ENCODE data around the gene PIEZO2. TPM values are rescaled to one million over a fixed set of nuclear protein-coding genes. Genes with fewer than 3 reads are reported as not detected.

PIEZO2 gene
- total RNA-seq, 2 experiments from 2014 or later: not detected

DNA sequence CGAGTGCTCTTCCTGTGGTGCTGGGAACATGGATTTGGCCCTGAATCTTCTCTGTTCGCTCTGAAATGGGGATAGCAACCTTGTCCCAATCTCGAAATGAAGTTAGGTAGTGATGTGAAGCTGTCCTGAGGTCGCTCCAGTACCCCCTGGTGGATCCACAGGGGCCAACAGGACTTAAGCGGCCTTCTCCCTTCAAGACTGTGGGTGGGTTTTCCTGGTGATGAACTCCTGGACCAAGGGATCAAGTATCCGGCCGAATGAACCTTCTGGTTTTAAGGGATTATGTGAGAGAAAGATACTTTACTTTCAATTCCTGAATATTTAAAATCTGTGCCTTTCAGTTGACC is 467.0 kb downstream of the PIEZO2 start:
- ATAC-seq (ENCODE audit: poor library complexity): no peak
- intact Hi-C loops (cut with DNase I, micrococcal nuclease): no loop called here
- Histone ChIP-seq H3K27me3 (ENCODE audit: control insufficient read depth in 1 of 2, insufficient read depth in 2 of 2, low read length in 2 of 2) (no peaks in the 10 kb centered on the region), H3K36me3 (ENCODE audit: insufficient read depth, low read length) (no peaks in the 10 kb centered on the region), H3K27ac (ENCODE audit: low read depth in 1 of 2, low read length in 2 of 2) (no peak overlapping the region), H3K4me1 (ENCODE audit: insufficient read depth, low read length) (no peaks in the 10 kb centered on the region), H3K9me3 (ENCODE audit: control insufficient read depth in 1 of 2, insufficient read depth in 1 of 2, low read length in 2 of 2) (no peaks in the 10 kb centered on the region), H3K4me3 (ENCODE audit: low read length) (no peak overlapping the region)
- Mint-ChIP-seq H3K4me1 (ENCODE audit: low read depth) (no peaks in the 10 kb centered on the region), H3K4me3 (no peak overlapping the region), H3K36me3 (ENCODE audit: low read depth) (no peaks in the 10 kb centered on the region), H3K9me3 (no peaks in the 10 kb centered on the region), H3K27ac (no peak overlapping the region), H3K27me3 (peaks cover 4% of the 10 kb centered on the region)
- no peak for DNase-seq
- ChIA-PET CTCF (no interaction called here), POLR2A (no interaction called here)
- TF ChIP-seq, protein P1, sequence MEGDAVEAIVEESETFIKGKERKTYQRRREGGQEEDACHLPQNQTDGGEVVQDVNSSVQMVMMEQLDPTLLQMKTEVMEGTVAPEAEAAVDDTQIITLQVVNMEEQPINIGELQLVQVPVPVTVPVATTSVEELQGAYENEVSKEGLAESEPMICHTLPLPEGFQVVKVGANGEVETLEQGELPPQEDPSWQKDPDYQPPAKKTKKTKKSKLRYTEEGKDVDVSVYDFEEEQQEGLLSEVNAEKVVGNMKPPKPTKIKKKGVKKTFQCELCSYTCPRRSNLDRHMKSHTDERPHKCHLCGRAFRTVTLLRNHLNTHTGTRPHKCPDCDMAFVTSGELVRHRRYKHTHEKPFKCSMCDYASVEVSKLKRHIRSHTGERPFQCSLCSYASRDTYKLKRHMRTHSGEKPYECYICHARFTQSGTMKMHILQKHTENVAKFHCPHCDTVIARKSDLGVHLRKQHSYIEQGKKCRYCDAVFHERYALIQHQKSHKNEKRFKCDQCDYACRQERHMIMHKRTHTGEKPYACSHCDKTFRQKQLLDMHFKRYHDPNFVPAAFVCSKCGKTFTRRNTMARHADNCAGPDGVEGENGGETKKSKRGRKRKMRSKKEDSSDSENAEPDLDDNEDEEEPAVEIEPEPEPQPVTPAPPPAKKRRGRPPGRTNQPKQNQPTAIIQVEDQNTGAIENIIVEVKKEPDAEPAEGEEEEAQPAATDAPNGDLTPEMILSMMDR (IDR thresholded peaks at IDR 0.05): no peak

DNA sequence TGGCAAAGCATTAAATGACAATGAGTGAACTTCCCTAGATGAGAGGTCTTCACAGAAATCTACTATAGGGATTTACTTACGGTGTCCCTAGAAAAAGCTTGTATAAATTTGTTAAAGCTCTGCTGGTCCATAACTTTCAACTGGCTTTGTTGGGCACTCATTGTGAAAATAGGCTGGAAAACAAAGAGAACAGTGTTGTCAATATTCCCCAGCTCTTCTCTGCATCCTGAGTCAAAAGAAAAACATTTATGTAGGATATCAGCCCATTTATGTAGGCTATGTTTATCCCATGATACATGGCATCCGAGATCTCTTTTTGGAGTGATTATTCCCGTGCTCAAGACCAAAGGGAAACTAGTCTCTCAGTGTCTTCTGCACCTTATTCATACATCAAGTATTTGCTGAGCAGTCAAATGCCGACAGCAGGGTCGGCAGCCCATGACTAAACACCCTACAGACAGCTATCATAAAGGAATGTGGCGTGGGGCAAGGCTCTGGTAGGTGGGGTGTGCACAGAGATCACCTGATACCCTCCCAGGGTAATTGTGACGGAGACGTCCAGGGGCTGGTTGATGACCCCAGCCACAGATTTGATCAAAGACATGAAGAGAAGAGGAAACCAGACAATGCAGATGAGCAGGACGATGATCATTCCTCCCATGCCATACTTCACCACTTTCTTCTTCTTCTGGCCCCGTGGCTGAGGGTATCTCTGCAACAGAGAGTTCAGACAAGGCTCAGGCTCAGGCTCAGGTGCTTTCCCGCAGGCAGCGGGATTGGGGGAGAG is 467.6 kb downstream of the PIEZO2 start:
- no peaks in the 10 kb centered on the region for H3K9me3 Mint-ChIP-seq
- no peak overlapping the region for H3K27ac Mint-ChIP-seq
- H3K36me3 ChIP-seq (ENCODE audit: insufficient read depth, low read length): no peaks in the 10 kb centered on the region
- no peaks in the 10 kb centered on the region for H3K4me1 Mint-ChIP-seq (ENCODE audit: low read depth)
- no peaks in the 10 kb centered on the region for H3K4me1 ChIP-seq (ENCODE audit: insufficient read depth, low read length)
- no peak for DNase-seq
- H3K36me3 Mint-ChIP-seq (ENCODE audit: low read depth): no peaks in the 10 kb centered on the region
- ChIA-PET CTCF (no interaction called here), POLR2A (no interaction called here)
- TF ChIP-seq, protein P1 (IDR thresholded peaks at IDR 0.05): no peak
- no peaks in the 10 kb centered on the region for H3K27me3 ChIP-seq (ENCODE audit: control insufficient read depth in 1 of 2, insufficient read depth in 2 of 2, low read length in 2 of 2)
- H3K4me3 ChIP-seq (ENCODE audit: low read length): no peak overlapping the region
- intact Hi-C loops (cut with DNase I, micrococcal nuclease): no loop called here
- H3K27me3 Mint-ChIP-seq: peaks cover 4% of the 10 kb centered on the region
- H3K27ac ChIP-seq (ENCODE audit: low read depth in 1 of 2, low read length in 2 of 2): no peak overlapping the region
- H3K4me3 Mint-ChIP-seq: no peak overlapping the region
- ATAC-seq (ENCODE audit: poor library complexity): no peak
- no peaks in the 10 kb centered on the region for H3K9me3 ChIP-seq (ENCODE audit: control insufficient read depth in 1 of 2, insufficient read depth in 1 of 2, low read length in 2 of 2)

DNA sequence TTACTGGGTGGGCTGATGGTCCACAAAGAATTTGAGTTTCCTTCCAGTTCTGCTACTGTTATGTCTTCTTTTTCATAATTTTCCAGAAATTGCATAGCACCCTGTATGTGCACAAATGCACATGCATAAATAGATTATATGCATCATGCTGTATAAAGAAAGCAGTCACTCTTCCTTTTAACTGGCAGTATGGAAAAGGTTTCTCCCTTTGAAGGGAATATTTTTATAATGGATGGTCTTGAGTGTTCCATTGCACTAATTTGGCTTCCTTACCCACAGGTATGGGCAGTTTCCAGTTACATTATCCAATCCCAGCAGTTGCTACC is 469.1 kb downstream of the PIEZO2 start:
- ATAC-seq (ENCODE audit: poor library complexity): no peak

More for the DNA sequence above, 469.1 kb downstream of the PIEZO2 start:
- H3K27ac Mint-ChIP-seq: no peak overlapping the region
- POLR2A ChIA-PET: no interaction called here
- no peaks in the 10 kb centered on the region for H3K36me3 ChIP-seq (ENCODE audit: insufficient read depth, low read length)
- TF ChIP-seq, protein P1 (IDR thresholded peaks at IDR 0.05): no peak
- H3K4me3 Mint-ChIP-seq: no peak overlapping the region
- H3K4me1 ChIP-seq (ENCODE audit: insufficient read depth, low read length): no peaks in the 10 kb centered on the region
- CTCF ChIA-PET: interaction anchor here (1.0 kb wide), 1 partner anchor 632 kb away, joined by 3 read pairs; no protein-coding TSS in a partner anchor
- H3K9me3 Mint-ChIP-seq: no peaks in the 10 kb centered on the region
- peaks cover 4% of the 10 kb centered on the region for H3K27me3 Mint-ChIP-seq
- H3K27me3 ChIP-seq (ENCODE audit: control insufficient read depth in 1 of 2, insufficient read depth in 2 of 2, low read length in 2 of 2): no peaks in the 10 kb centered on the region
- H3K4me1 Mint-ChIP-seq (ENCODE audit: low read depth): no peaks in the 10 kb centered on the region
- H3K4me3 ChIP-seq (ENCODE audit: low read length): no peak overlapping the region
- H3K9me3 ChIP-seq (ENCODE audit: control insufficient read depth in 1 of 2, insufficient read depth in 1 of 2, low read length in 2 of 2): no peaks in the 10 kb centered on the region
- DNase-seq: no peak
- no peaks in the 10 kb centered on the region for H3K36me3 Mint-ChIP-seq (ENCODE audit: low read depth)
- intact Hi-C loops (cut with DNase I, micrococcal nuclease): no loop called here
- no peak overlapping the region for H3K27ac ChIP-seq (ENCODE audit: low read depth in 1 of 2, low read length in 2 of 2)

All from CD4-positive, alpha-beta T cell (primary cell).